Erythroblast (primary cell): Measurements from ENCODE around the gene RBM20.
A peak's percentile ranks its signal among the peaks of the same experiment; 100 is the strongest.
"Not testable (repeated sequence)": the region's sequence is repeated elsewhere in the genome, so short reads cannot be mapped to it uniquely, and the experiment has no call there.

Experiments used
- DNase-seq, 2 experiments: peaks; one replicate each; lab custom pipeline; 2025; lab: John Stamatoyannopoulos, UW
- GATA1 ChIP-seq: IDR thresholded peaks from 2 replicates; pipeline ENCODE4 v1.6.1; 2011; ENCODE audit warnings: low read depth, mild to moderate bottlenecking, control low read depth, low read length, moderate library complexity
- POLR2A ChIP-seq: IDR thresholded peaks from 2 replicates; pipeline ENCODE4 v1.6.1; 2011; ENCODE audit warnings: mild to moderate bottlenecking, low read length

The RBM20 gene

DNA sequence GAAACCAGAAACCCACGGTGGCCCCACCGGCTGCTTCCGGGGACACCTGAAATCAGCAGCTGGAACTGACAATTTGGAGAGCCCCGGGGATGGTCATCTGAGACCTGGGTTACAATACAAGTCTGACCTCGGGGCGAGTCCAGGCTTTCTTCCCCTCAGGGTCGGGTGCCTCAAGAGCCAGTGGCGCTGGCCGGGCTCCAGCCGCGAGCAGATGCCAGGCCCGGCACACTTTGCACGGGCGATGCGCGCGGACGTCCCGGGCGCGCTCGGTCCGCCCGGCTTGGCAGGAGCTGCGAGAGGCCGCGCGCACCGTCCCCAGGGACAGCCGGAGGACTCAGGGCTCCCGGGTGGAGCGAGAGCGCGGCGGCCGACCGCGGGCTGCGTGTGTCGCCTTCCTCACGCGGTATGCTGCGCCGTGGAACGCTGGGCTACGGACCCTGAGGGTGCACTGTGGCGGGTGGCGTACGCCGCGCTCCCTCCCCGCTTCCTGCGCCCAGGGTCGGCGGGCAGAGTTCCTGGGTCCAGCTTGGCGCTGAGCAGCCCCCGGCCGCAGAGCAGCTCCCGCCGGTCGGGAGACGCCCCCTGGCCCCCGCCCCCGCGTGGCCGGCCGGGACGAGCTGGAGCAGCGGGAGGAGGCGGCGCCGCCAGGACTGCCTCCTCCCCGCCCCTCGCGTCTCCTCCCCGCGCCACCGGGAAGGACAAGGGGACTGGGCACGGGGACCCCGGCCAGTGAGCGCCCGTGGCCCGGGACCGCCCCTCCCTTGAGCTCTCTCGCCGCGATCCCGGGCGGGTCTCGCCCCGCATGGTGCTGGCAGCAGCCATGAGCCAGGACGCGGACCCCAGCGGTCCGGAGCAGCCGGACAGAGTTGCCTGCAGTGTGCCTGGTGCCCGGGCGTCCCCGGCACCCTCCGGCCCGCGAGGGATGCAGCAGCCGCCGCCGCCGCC lies at the start of gene RBM20:
Gene RBM20, plus strand, starts transcription at position 684 of the 945 bp plus-strand sequence. Its CDS starts 119 bp downstream, at position 803.
- peak in 1 of 2 experiments; percentile 16 for DNase-seq
- TF ChIP-seq POLR2A (no peak), GATA1 (no peak)

DNA sequence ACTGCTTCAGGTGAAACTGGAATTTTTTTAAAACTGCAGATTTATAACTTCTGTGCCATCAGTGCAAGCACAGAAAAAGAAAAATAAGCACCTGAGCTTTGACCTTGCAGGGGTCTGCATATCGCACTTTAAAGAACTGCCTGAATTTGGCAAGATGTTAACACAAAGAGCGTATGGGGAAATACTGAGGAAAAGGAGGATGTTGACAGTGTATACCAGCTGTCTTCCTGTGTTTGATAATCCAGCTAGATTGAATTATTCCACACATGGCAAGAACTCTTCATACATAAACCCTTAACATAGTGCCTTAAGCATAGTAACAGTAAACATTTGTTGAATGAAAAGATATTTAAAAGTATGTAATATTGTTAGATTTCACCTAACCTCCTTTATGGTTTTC lies 46.7 kb upstream of the RBM20 start:
- DNase-seq = no peak
- no peak for TF ChIP-seq GATA1
- no peak for TF ChIP-seq POLR2A

DNA sequence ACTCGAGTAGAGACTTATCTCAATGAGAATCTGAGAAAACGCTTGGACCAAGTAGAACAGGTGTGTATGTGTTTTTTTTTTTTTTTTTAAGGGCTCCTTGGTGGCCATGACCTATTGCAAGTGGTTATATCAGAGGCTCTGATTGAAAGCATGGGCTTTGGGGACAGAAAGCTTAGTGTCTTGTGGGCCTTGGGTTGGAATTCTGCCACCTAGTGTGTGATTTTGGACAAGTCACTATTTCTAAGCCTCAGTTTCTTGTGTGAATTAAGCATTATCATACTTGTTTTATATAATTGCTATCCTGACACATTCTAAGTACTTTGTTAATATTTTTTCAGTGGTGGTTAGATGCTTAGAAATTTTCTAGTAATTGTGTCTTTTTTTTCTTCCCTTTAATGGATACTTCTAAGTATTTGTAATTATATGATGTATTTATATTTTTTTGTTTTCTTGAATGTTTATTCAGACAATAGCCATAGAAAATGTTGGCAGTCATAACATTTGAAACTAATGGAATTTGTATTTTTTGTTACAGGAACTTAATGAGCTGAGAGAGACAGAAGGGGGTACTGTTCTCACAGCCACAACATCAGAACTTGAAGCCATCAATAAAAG lies 43.5 kb upstream of the RBM20 start:
- DNase-seq = peak; percentile 71 to 77

DNA sequence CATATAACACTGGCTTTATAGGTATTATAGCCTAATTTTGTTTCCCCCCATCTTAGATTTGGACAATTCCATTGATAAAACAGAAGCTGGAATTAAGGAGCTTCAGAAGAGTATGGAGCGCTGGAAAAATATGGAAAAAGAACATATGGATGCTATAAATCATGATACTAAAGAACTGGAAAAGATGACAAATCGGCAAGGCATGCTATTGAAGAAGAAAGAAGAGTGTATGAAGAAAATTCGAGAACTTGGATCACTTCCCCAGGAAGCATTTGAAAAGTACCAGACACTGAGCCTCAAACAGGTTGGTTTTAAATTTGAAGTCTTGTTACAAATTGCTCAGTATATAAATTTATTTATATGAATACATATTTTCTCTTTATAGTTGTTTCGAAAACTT lies 42.6 kb upstream of the RBM20 start:
- no peak for DNase-seq
- TF ChIP-seq POLR2A (no peak), GATA1 (no peak)

More for the DNA sequence above, 43.5 kb upstream of the RBM20 start:
- TF ChIP-seq GATA1 = no peak
- TF ChIP-seq POLR2A = no peak

DNA sequence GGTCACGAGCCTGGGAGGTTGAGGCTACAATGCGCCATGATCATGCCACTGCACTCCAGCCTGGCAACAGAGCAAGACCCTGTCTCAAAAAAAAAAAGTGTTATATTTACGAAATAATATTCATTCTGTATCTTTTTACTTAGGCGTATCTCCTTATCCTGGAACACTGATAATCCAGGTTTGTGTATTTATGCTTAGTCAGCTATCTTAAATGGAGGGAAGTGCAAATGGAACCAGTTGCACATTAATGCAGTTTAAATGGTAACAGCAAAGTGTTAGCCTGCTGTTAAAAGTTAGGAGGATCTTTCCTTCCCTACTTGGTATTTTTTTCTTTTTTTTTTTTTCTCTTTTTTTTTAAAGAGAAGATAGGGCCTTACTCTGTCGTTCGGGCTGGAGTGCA lies 36.0 kb upstream of the RBM20 start:
- TF ChIP-seq POLR2A = no peak
- TF ChIP-seq GATA1 = no peak
- DNase-seq = no peak

DNA sequence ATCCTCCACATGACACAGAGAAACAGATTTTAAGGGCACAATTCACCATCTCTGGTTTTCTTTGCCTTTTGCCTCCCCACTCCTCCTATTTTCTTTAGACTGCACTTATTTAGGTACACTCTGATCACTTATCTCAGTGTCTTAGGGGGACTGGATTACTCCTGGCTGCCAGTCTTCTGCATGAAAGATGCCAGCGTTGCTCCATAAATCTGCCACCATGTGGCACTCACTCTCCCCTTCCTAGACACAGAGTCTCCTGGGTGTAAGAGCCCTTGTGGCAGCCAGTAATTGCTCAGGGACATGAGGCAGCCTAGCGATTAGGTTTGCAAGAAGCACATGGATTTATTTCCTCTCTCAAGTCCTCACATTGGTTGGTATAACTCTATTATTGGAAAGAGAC lies 34.5 kb upstream of the RBM20 start:
- DNase-seq = peak; percentile 12 to 17
- no peak for TF ChIP-seq POLR2A
- no peak for TF ChIP-seq GATA1

DNA sequence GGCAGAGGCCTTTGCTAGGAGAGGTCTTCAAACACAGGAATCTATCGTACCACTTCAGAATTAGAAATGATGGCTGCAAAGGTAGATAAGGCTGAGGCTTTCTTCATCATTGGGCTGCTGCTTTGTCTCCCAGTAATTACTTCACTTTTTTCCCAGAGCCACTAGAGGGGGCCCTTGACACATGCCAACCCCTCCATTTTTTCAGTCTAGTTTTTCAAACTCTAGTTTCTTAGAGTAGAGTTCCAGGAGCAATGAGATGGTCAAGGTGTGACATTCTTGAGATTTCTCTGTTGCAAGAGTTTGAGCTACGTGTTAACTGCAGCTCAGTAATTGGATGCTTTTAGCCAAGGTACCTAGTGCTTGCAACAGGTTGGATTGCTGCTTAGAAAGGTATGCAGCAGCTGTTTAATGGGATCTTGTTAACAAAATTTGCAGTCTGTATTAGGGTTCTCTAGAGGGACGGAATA lies 33.8 kb upstream of the RBM20 start:
- DNase-seq = peak; percentile 78 to 83
- TF ChIP-seq POLR2A = no peak
- no peak for TF ChIP-seq GATA1

DNA sequence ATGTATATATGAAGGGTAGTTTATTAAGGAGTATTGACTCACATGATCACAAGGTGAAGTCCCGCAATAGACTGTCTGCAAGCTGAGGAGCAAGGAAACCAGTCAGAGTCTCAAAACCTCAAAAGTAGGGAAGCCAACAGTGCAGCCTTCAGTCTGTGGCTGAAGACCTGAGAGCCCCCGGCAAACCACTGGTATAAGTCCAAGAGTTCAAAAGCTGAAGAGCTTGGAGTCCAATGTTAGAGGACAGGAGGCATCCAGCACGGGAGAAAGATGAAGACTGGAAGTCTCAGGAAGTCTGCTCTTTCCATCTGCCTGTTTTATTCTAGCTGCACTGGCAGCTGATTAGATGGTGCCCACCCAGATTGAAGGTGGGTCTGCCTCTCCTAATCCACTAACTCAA lies 33.4 kb upstream of the RBM20 start:
- DNase-seq = not testable (repeated sequence)

DNA sequence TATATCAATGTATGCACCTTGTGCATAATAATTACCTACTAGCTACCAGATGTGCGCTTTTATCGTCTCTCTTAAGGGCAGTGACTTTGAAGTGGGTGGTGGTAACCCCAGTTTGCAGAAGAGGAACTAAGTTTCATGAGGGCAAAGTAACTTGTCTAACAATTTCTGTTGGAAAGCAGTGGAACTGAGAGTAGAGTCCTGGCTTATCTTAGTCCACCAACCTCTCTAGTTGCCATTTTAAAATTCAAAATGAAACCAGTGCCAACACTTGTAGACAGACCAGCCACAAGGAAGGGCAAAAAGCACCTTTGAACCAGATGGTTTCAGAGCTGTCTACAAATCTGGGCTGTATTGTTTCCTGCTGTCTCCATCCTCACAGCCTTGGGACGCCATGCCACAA lies 32.0 kb upstream of the RBM20 start:
- DNase-seq = no peak
- TF ChIP-seq POLR2A (no peak), GATA1 (no peak)

DNA sequence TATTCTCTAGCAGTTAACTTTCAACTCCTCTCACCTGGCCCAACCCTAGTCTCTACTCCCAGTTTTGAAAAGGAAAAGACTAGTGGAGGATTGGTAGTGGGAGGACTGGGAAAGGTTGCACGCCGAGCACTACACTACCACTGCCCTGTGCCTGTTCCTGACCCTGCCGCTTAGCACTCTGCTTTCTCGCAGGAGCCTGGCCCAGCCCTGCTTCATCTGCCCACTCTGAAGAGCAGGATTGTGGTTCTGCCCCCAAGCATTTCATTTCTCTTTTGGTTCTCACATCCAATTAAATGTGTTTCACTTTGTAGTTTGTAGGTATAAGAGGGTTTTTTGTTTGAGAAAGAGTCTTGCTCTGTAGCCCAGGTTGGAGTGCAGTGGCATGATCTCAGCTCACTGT lies 31.5 kb upstream of the RBM20 start:
- DNase-seq = no peak
- TF ChIP-seq POLR2A (no peak), GATA1 (no peak)

DNA sequence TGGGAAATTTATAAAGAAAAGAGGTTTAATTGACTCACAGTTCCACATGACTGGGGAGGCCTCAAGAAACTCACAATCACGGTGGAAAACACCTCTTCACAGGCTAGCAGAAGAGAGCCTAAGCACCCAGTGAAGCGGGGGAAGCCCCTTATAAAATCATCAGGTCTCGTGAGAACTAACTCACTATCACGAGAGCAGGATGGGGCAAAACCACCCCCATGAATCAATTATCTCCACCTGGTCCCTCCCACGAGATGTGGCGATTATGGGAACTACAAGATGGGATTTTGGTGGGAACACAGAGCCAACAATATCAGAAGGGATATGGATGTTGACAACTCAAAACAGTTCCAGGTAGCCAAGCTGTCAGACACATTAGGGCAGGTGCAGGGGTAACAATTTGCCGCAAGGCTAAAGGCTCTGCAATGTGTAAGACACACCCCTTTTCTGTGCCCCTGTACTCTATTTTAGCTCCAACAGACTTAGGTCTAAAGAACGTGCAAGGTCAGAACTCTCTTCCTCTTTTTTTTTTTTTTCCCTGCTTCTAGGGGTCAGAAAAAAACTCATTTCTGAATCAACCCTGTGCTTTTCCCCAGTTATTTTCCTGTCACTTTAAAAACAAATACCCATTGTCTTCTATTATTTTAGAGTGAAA lies 30.7 kb upstream of the RBM20 start:
- DNase-seq = no peak

DNA sequence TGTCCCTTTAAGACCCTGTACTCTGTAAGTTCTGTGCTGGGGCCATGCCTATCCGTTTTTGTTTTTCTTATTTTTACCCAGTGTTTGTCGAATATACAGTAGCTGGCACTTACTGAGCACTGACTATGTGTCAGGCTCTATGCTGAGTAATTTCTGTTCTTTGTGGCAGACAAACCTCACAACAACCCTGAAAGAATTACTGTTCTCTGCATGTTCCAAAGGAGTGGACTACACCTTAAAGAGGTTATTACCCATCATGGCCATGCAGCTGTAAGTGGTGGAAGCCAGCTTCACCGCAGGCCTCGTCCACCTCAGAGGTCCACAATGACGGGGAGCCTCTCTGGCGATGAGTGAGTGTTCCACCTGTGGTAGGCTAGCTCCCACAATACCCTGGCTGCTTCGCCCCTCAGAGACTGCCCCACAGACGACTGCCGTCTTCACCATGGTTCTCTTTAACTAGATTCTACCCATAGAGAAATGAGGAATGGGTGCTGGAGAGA lies 30.1 kb upstream of the RBM20 start:
- DNase-seq = no peak
- TF ChIP-seq GATA1 (no peak), POLR2A (no peak)

More for the DNA sequence above, 30.7 kb upstream of the RBM20 start:
- TF ChIP-seq GATA1 (no peak), POLR2A (no peak)

DNA sequence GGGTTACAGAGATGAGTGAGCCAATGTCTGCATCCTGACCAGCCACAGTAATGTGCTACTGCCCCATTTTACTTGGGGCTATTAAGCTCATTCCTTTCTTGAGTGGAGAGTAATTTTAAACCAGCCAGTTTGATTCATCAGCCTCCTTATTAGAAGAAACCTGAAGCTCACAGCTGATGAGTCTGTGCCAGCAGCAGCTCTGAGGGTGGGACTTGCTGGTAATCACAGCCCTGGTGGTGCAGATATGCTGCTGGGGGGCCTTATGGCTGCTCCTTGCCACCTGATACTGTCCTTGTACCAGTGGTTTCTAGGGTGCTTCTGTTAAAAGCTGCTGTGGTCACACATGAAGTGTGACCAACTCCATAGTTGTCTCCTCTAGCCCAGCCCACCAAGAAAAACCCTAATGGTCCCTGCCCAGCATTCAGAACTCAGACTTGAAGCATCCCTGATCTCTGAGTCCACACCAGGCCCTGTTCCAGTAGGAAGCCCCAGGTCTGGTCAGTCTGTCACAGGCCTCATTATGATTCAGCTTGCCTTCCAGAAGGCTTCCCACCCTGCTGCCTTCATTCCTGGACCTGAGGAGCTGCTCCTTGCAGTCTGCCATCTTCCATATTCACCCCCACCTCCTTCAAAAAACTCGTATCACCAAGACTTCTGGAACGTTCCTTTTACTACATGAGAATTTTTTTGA lies 28.9 kb upstream of the RBM20 start:
- TF ChIP-seq GATA1 (no peak), POLR2A (no peak)
- DNase-seq = no peak
